SKM-1 treated with dmso at 0.1 percent for 144 hours (cell line): Measurements from ENCODE around the gene BAHCC1.
A peak's percentile ranks its signal among the peaks of the same experiment; 100 is the strongest.

ENCODE experiments used
- DNase-seq: peaks from one replicate; lab custom pipeline; 2025; ENCODE audit not compliant: unreplicated experiment; lab: John Stamatoyannopoulos, UW

Gene BAHCC1

GRCh38 chr17:81386141-81386645 is 9.1 kb upstream of the BAHCC1 start:
- DNase-seq: no peak

GRCh38 chr17:81386646-81387099 is 8.6 kb upstream of the BAHCC1 start:
- no peak for DNase-seq

DNA sequence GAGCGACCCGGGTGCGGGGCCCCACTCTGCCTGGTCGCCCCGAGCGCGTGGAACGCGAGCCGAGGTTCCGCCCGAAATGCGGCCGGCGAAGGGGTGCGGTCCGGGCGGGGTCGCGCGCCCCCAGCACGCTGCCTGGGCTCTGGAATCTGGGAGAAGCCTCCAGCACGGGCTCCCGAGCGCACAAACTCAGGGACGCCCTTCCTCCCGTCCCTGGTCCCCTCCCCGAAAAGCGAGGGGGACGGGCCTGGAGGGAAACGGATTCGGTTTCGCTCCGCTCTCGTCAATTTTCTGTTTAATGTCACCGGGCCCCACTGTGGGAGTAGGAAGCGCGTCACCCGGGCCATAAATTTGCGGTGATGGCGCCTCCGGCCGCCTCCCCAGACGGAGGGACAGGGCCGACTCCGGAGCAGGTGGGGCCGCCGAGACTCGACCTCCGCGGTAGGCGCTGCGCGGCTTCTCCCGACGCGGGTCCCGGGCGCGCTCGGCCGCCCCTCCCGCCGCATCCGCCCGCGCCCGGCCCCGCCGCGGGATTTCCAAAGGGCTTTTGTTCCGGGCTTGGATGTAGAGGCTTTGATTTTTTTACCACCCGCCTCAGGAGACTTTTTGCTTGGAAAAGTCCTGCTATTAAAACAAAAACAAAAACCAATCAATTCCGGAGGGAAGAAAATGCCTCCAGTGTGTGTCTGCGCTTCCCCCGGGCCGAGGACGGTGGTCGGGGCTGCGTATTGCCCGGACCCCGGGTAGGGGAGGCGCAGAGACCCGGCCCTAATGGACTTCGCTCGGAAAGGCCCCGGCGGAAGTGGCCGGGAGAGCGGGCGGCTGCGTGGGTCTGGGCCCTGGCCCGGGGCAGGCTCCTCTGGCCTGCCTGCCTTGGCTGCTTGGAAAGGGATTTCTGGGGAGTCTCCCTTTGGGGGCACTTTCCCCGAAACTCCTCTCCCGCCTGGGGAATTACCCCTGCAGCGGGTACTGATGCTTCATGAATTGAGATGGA is 7.9 kb upstream of the BAHCC1 start:
- DNase-seq: no peak

GRCh38 chr17:81388091-81388611 is 7.1 kb upstream of the BAHCC1 start:
- DNase-seq: no peak

- no peak for DNase-seq
These were observed 6.5 kb upstream of the BAHCC1 start for GRCh38 chr17:81388612-81389367.

GRCh38 chr17:81389585-81389984 is 5.7 kb upstream of the BAHCC1 start:
- DNase-seq: no peak

DNA sequence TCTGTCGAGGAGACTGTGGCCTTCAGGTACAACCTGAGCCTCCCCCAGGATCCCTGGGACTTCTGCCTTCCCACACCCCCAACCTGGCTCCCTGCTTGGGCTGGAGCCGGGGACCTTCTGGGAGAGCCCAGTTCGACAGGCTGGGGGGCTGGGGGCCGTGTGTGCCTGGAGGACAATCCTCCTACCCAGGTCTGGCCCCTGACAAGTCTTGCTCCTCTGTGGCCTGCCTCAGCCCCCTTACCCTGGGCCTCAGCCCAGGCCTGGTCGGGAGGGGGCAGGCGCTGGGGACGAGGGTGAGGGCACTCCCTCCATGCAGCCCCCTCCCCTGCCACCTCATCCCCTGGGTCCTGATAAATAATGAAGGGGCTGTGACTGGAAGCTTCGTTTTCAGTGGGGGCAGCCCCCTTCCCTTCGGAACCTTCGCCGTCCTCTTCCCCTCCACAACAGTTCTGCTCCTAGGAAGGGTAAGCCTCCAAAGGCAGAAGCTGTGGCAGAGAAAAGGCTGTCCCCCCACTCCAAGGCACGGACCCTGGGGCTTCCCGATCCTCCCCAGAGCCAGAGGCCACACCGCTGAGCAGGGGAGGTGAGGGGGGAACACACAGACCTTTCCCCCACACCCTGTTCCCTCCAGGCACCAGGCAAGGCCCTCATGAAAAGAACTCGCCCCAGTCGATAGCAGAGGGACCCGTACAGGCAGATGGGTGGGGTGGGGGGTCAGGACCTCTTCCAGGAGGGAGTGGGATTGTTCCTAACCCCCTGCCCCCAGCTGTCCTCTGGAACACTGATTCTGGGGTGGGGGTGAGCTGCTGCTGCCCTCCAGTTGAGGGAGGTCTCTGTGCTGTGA is 5.0 kb upstream of the BAHCC1 start:
- DNase-seq: no peak

DNA sequence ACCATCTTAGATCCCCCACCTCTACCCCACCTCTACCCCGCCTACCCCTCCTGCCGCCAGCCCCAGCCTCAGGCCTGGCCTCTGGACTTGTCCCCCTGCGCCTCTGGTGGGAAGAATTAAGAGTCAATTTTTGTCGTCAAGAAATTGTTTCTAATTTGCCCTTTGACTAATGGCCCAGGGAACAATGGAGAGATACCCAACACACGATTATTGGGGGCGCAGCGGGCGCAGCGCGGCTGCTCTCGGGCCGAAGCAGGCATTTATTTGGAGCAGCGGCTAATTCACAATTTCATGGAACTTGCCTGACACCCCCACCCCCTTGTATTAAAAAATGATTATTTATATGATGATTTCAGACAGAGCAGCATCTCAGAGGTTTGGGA is 4.4 kb upstream of the BAHCC1 start:
- no peak for DNase-seq

- no peak for DNase-seq
These were observed 3.8 kb upstream of the BAHCC1 start for GRCh38 chr17:81391293-81391935.

- DNase-seq: no peak
These were observed 3.0 kb upstream of the BAHCC1 start for GRCh38 chr17:81391936-81392908.

- no peak for DNase-seq
These were observed 2.2 kb upstream of the BAHCC1 start for GRCh38 chr17:81392909-81393654.

GRCh38 chr17:81393684-81394376 is 1.4 kb upstream of the BAHCC1 start:
- peak; percentile 82 for DNase-seq

DNA sequence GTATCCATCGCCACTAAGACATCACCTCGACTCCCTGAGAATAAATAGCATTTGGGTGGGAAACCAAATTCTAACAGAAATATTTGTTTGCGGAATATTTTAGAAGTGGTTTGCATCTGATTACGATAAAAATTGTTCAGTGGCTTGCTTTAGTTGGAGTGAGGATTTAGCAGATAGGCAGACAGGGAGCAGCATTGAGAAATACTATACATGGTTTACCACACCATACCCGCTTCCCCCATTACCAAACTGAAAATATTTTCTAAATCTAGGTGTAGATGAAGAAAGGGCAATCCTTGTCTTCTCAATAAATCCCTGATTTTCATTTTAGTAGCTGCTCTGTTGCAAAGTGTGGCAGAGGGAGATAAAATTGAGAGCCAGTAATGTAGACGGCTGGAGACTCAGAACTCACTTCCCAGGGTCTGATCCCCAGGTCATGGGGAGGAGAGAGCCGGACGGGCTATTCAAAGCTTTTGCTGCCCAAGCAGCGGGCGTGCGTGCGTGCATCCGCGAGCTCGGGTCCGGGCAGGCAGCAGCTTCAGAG is 808 bp upstream of the BAHCC1 start:
- DNase-seq: no peak

DNA sequence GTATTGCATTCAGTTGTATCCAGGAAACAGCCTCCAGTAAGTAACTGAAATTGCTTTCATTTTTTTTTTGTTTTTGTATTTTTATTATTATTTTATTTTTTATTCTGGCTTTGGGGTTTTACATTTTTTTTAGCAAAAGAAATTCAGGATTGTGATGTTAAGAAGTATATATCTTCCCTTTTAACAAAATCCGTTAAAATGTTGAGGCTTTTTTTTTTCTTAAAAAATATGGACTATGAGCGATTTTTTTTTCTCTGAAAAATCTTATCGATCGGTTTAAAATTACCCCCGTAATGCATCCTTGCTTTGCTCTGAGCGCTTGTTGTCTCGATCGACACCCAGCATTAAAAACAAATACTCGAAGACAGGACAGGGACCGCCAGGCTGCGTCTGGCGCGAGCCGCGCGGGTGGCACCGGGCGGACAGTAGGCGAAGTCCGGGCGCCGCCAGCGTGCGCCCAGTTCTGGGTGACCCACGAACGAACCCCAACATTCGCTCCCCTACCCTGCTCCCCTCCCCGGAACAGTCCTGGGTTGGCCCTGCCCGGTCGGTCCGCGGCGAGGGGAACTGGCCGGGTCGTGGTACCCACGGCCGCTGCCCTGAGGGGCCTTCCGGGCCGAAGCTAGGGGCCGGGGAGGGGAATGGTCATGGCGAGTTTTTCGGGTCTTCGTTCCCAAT is 482 bp downstream of the BAHCC1 start:
- DNase-seq: no peak

DNA sequence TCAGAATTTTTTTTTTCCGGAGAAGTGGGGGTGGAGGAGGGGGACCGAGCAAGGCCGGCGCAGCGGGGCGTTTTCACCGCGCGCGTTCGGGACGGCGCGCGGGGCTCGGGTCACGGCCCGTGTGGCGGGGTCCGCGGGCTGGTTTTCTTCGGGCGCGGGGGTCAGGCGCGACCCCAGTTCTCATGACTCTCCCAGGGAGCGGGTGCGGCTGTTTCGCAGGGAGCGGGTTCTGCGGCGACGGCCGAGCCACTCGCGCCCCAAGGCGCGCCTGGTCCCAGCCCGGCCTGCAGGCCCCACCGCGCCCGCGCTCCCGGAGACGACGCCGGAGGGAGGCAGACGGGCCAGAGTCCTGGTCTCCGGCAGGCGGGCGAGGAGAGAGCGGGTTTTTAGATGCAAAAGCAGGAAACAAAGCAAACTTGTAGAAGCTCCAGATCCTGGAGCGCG is 1.0 kb downstream of the BAHCC1 start:
- no peak for DNase-seq

DNA sequence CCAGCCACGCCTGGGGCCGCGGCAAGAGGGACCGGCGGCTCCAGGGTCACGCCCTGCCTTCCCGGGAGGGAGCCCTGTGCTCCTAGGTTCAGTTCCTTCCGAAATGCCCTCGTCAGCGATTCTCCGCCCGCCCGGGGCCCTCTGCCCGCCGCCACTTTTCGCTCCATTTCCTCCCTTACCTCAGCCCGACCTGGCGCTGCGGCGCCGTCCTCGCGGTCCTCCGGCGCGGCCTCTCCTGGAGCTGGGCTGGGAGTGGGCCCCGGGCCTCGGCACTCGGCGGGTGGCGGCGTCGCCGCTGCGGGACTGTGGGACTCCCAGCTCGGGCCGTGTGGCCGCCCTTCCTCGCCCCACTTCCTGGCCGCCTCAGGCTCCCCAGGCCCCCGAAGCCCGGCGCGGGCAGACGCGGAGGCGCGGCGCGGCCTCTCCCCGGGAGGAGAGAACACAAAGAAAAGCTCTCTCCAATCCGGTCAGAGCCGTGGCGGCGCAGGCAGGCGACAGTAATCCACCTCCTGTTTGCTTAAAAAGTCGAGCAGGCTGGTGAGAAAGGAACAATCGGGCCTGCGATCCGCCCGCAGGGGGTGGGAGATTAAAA is 1.6 kb downstream of the BAHCC1 start:
- DNase-seq: no peak
